Mesendoderm (in vitro differentiated cells): ENCODE data around the gene DHX9.
A peak's percentile ranks its signal among the peaks of the same experiment; 100 is the strongest.

Experiments used
- DNase-seq: peaks from one replicate; pipeline ENCODE4 v3.0.0; 2013
- H2AK5ac ChIP-seq: 2 replicates; pipeline ENCODE4 v1.6.1; 2013; ENCODE audit warnings: low read length, inconsistent platforms
- H2BK120ac ChIP-seq: 2 replicates; pipeline ENCODE4 v1.6.1; 2013; ENCODE audit warnings: low read depth, mild to moderate bottlenecking, low read length, moderate library complexity, mixed read lengths
- H2BK15ac ChIP-seq: replicated peaks from 2 replicates; pipeline ENCODE4 v1.6.1; 2013; ENCODE audit warnings: low read depth, mild to moderate bottlenecking, moderate library complexity
- H2BK5ac ChIP-seq: 2 replicates; pipeline ENCODE4 v1.6.1; 2013; ENCODE audit warnings: low read length, inconsistent platforms
- H3K18ac ChIP-seq: 2 replicates; pipeline ENCODE4 v1.6.1; 2013; ENCODE audit warnings: mild to moderate bottlenecking, low read length, mixed read lengths
- H3K23ac ChIP-seq: one replicate; pipeline ENCODE4 v1.6.1; 2013; ENCODE audit warnings: low read length
- H3K27ac ChIP-seq: 2 replicates; pipeline ENCODE4 v1.5.1; 2013; ENCODE audit warnings: low read depth, mild to moderate bottlenecking, inconsistent platforms, low read length, moderate library complexity
- H3K27me3 ChIP-seq: 2 replicates; pipeline ENCODE4 v1.6.1; 2013; ENCODE audit warnings: low read length, control low read depth, mild to moderate bottlenecking, inconsistent platforms; ENCODE audit not compliant: insufficient read depth, poor library complexity
- H3K36me3 ChIP-seq: 2 replicates; pipeline ENCODE4 v1.6.1; 2013; ENCODE audit warnings: low read length, inconsistent platforms; ENCODE audit not compliant: control insufficient read depth, insufficient read depth
- H3K4ac ChIP-seq: one replicate; pipeline ENCODE4 v1.6.1; 2013; ENCODE audit warnings: low read depth, mild to moderate bottlenecking, low read length, moderate library complexity
- H3K4me1 ChIP-seq: 2 replicates; pipeline ENCODE4 v1.6.1; 2013; ENCODE audit warnings: low read depth, low read length, inconsistent platforms; ENCODE audit not compliant: control insufficient read depth
- H3K4me2 ChIP-seq: 2 replicates; pipeline ENCODE4 v1.6.1; 2013; ENCODE audit warnings: low read length
- H3K4me3 ChIP-seq: 2 replicates; pipeline ENCODE4 v1.5.1; 2013; ENCODE audit warnings: mild to moderate bottlenecking, low read length
- H3K56ac ChIP-seq: one replicate; pipeline ENCODE4 v1.6.1; 2013; ENCODE audit warnings: low read length
- H3K79me1 ChIP-seq: 2 replicates; pipeline ENCODE4 v1.6.1; 2013; ENCODE audit warnings: low read length, inconsistent platforms
- H3K79me2 ChIP-seq: 2 replicates; pipeline ENCODE4 v1.6.1; 2013; ENCODE audit warnings: mild to moderate bottlenecking, low read length; ENCODE audit not compliant: control insufficient read depth, insufficient read depth
- H3K9ac ChIP-seq: 2 replicates; pipeline ENCODE4 v1.6.1; 2013; ENCODE audit warnings: low read length, inconsistent platforms
- H4K5ac ChIP-seq: one replicate; pipeline ENCODE4 v1.6.1; 2013; ENCODE audit warnings: low read length
- H4K8ac ChIP-seq: one replicate; pipeline ENCODE4 v1.6.1; 2013; ENCODE audit warnings: low read depth, mild to moderate bottlenecking, control low read depth, low read length, moderate library complexity
- WGBS: extraction: QIAGEN DNeasy Blood & Tissue Kit; methylation state at CpG from one replicate; pipeline ENCODE4 v1.1.7; 2013; ENCODE audit warnings: low lambda C conversion rate, missing lambda C conversion rate; ENCODE audit not compliant: insufficient coverage; ENCODE audit errors: extremely low coverage; 5-methylcytosine and 5-hydroxymethylcytosine counted together

Gene DHX9

GRCh38 chr1:182867861-182868260 is 28.7 kb downstream of the DHX9 start:
- no peak overlapping the region for H2BK5ac ChIP-seq

GRCh38 chr1:182869241-182869666 is 30.1 kb downstream of the DHX9 start:
- Histone ChIP-seq H3K79me1 (peaks cover 12% of the 10 kb centered on the region), H3K4me1 (no peaks in the 10 kb centered on the region), H3K79me2 (no peaks in the 10 kb centered on the region), H3K56ac (no peak overlapping the region), H3K9ac (no peak overlapping the region), H2BK5ac (no peak overlapping the region), H2AK5ac (no peak overlapping the region), H2BK15ac (no peak overlapping the region), H4K8ac (no peak overlapping the region), H3K4me2 (no peak overlapping the region), H4K5ac (no peak overlapping the region), H3K4me3 (no peak overlapping the region), H3K27ac (no peak overlapping the region), H3K36me3 (peaks cover 19% of the 10 kb centered on the region), H3K23ac (no peak overlapping the region), H3K27me3 (no peaks in the 10 kb centered on the region), H3K4ac (no peak overlapping the region), H3K18ac (no peak overlapping the region), H2BK120ac (no peak overlapping the region)
- no CpG with 5 or more reads among the region's 12 CpGs for WGBS
- peak; percentile 82 for DNase-seq

More at GRCh38 chr1:182867861-182868260, 28.7 kb downstream of the DHX9 start:
- Histone ChIP-seq H3K79me1 (peaks cover 11% of the 10 kb centered on the region), H3K23ac (no peak overlapping the region), H3K4me1 (no peaks in the 10 kb centered on the region), H2BK15ac (no peak overlapping the region), H3K4me2 (no peak overlapping the region), H2BK120ac (no peak overlapping the region), H3K27me3 (no peaks in the 10 kb centered on the region), H3K4ac (no peak overlapping the region), H3K36me3 (peaks cover 16% of the 10 kb centered on the region), H3K4me3 (no peak overlapping the region), H3K9ac (no peak overlapping the region), H2AK5ac (no peak overlapping the region), H4K5ac (no peak overlapping the region), H3K18ac (no peak overlapping the region), H4K8ac (no peak overlapping the region), H3K56ac (no peak overlapping the region), H3K27ac (no peak overlapping the region), H3K79me2 (peaks cover 2% of the 10 kb centered on the region)
- no peak for DNase-seq

- Histone ChIP-seq H3K79me1 (peaks cover 11% of the 10 kb centered on the region), H3K18ac (no peak overlapping the region), H2BK5ac (no peak overlapping the region), H4K8ac (no peak overlapping the region), H3K4me1 (no peaks in the 10 kb centered on the region), H3K4me3 (no peak overlapping the region), H2AK5ac (no peak overlapping the region), H3K4ac (no peak overlapping the region), H3K27ac (no peak overlapping the region), H3K9ac (no peak overlapping the region), H3K56ac (no peak overlapping the region), H3K23ac (no peak overlapping the region), H2BK120ac (no peak overlapping the region), H2BK15ac (no peak overlapping the region), H3K4me2 (no peak overlapping the region), H3K79me2 (no peaks in the 10 kb centered on the region), H4K5ac (no peak overlapping the region), H3K27me3 (no peaks in the 10 kb centered on the region), H3K36me3 (peaks cover 23% of the 10 kb centered on the region)
- DNase-seq = no peak
- no CpG with 5 or more reads among the region's 3 CpGs for WGBS
These were observed 33.7 kb downstream of the DHX9 start for GRCh38 chr1:182872881-182873280.

- Histone ChIP-seq H3K4ac (no peak overlapping the region), H3K36me3 (peaks cover 25% of the 10 kb centered on the region)
- WGBS = no CpG with 5 or more reads among the region's 2 CpGs
These were observed 36.7 kb downstream of the DHX9 start for GRCh38 chr1:182875889-182876288.

GRCh38 chr1:182877331-182877730 is 38.2 kb downstream of the DHX9 start:
- H3K27ac ChIP-seq = no peak overlapping the region
- no peak overlapping the region for H4K5ac ChIP-seq
- no peak overlapping the region for H2BK5ac ChIP-seq
- no peak overlapping the region for H2AK5ac ChIP-seq
- no peak overlapping the region for H3K23ac ChIP-seq
- H3K36me3 ChIP-seq = peaks cover 32% of the 10 kb centered on the region
- no peak overlapping the region for H4K8ac ChIP-seq
- no peak overlapping the region for H3K4me2 ChIP-seq
- no peaks in the 10 kb centered on the region for H3K27me3 ChIP-seq
- H3K4ac ChIP-seq = no peak overlapping the region
- H3K56ac ChIP-seq = no peak overlapping the region
- no peak overlapping the region for H3K4me3 ChIP-seq
- H3K9ac ChIP-seq = no peak overlapping the region
- no peak overlapping the region for H3K18ac ChIP-seq
- no peaks in the 10 kb centered on the region for H3K4me1 ChIP-seq
- no peak overlapping the region for H2BK15ac ChIP-seq
- H3K79me2 ChIP-seq = no peaks in the 10 kb centered on the region
- H2BK120ac ChIP-seq = no peak overlapping the region
- H3K79me1 ChIP-seq = peaks cover 7% of the 10 kb centered on the region
- DNase-seq = no peak

More at GRCh38 chr1:182875889-182876288, 36.7 kb downstream of the DHX9 start:
- Histone ChIP-seq H3K4me2 (no peak overlapping the region), H4K8ac (no peak overlapping the region), H3K79me1 (peaks cover 7% of the 10 kb centered on the region), H2BK120ac (no peak overlapping the region), H3K9ac (no peak overlapping the region), H3K23ac (no peak overlapping the region), H2BK5ac (no peak overlapping the region), H3K4me1 (no peaks in the 10 kb centered on the region), H3K79me2 (no peaks in the 10 kb centered on the region), H3K4me3 (no peak overlapping the region), H3K18ac (no peak overlapping the region), H2BK15ac (no peak overlapping the region), H3K56ac (no peak overlapping the region), H3K27ac (no peak overlapping the region), H3K27me3 (no peaks in the 10 kb centered on the region), H2AK5ac (no peak overlapping the region), H4K5ac (no peak overlapping the region)
- no peak for DNase-seq

- no CpG with 5 or more reads among the region's 7 CpGs for whole genome bisulfite sequencing
- no peak for DNase-seq
- no peaks in the 10 kb centered on the region for H3K79me2 ChIP-seq
- no peaks in the 10 kb centered on the region for H3K27me3 ChIP-seq
- H4K8ac ChIP-seq = no peak overlapping the region
- H2AK5ac ChIP-seq = no peak overlapping the region
- H3K79me1 ChIP-seq = peaks cover 7% of the 10 kb centered on the region
- H3K4me2 ChIP-seq = no peak overlapping the region
- H3K9ac ChIP-seq = no peak overlapping the region
- no peak overlapping the region for H2BK120ac ChIP-seq
- H3K4ac ChIP-seq = no peak overlapping the region
- H2BK5ac ChIP-seq = no peak overlapping the region
- no peak overlapping the region for H4K5ac ChIP-seq
- no peak overlapping the region for H2BK15ac ChIP-seq
- H3K56ac ChIP-seq = no peak overlapping the region
- H3K4me3 ChIP-seq = no peak overlapping the region
- no peaks in the 10 kb centered on the region for H3K4me1 ChIP-seq
- no peak overlapping the region for H3K18ac ChIP-seq
- peaks cover 31% of the 10 kb centered on the region for H3K36me3 ChIP-seq
- H3K27ac ChIP-seq = no peak overlapping the region
- no peak overlapping the region for H3K23ac ChIP-seq
These were observed 38.7 kb downstream of the DHX9 start for GRCh38 chr1:182877842-182878241.
